ENCODE data around the gene MTX3. TPM values are rescaled to one million over a fixed set of nuclear protein-coding genes. Genes with fewer than 3 reads are reported as not detected.

Gene MTX3
- total RNA-seq, 1 experiment from 2014 or later = 23.9 TPM

DNA sequence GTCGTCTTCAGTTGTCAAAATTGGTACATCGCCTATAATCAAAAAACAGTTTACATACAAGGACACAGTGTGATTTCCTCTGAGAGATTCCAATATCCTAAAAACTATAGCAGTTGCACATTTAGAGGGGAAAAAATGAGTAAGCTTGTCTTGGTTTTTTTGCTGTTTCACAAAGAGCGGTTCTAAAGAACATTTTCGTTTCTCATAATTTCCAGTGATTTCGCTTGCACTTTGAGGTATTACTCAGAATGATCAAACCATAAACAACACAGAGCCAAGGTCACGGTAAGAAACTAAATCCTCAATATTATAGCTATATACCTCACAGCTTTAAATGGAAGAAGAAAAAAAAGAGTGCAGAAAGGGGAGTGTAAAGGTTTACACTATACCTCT lies 861 bp downstream of the MTX3 start:
- ChIA-PET CTCF (interaction anchor here (0.6 to 1.4 kb wide), 4 partner anchors 15 to 116 kb away, joined by 3 to 5 read pairs (median 3); no protein-coding TSS in a partner anchor), POLR2A (interaction anchor here (0.6 to 2.2 kb wide), 11 partner anchors 9 to 1940 kb away, joined by 3 to 6 read pairs (median 4); no protein-coding TSS in a partner anchor)
- Mint-ChIP-seq H3K36me3 (ENCODE audit: insufficient read depth, unreplicated experiment) (peaks cover 45% of the 10 kb centered on the region), H3K27me3 (ENCODE audit: insufficient read depth, unreplicated experiment) (no peaks in the 10 kb centered on the region), H3K9me3 (ENCODE audit: unreplicated experiment) (no peaks in the 10 kb centered on the region), H3K27ac (ENCODE audit: low read depth, unreplicated experiment) (peak overlapping the region; percentile 80), H3K4me3 (ENCODE audit: unreplicated experiment) (peak overlapping the region; percentile 74), H3K4me1 (ENCODE audit: insufficient read depth, unreplicated experiment) (no peaks in the 10 kb centered on the region)
- no peak for DNase-seq (ENCODE audit: unreplicated experiment)
- BruUV-seq (replicated peaks) = TSS peak; percentile 61
- TF ChIP-seq CTCF (IDR thresholded peaks at IDR 0.05; ENCODE audit: unreplicated experiment) = no peak
- intact Hi-C loops (cut with micrococcal nuclease) = no loop called here

DNA sequence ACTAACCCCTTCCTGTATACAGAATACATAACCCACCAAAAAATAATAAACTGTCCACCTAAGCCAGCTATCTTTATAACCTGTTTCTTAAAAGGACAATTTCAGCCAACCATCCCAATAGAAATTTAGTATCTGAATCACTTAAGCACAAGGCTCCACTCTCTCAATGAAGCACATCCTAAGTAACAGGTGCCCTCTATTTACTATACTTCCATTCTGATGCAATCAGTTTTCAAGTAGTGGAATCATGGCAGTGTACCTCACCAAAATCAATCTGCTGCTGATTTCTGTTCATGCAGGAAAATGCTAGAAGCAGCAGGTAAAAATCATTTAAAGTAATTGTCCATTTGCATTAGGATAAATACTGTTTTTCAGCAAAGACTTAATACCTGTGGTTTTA lies 4.8 kb downstream of the MTX3 start:
- intact Hi-C loops (cut with micrococcal nuclease) = no loop called here
- Mint-ChIP-seq H3K27ac (ENCODE audit: low read depth, unreplicated experiment) (no peak overlapping the region), H3K4me3 (ENCODE audit: unreplicated experiment) (no peak overlapping the region), H3K36me3 (ENCODE audit: insufficient read depth, unreplicated experiment) (peaks cover 81% of the 10 kb centered on the region), H3K4me1 (ENCODE audit: insufficient read depth, unreplicated experiment) (no peaks in the 10 kb centered on the region), H3K9me3 (ENCODE audit: unreplicated experiment) (no peaks in the 10 kb centered on the region), H3K27me3 (ENCODE audit: insufficient read depth, unreplicated experiment) (no peaks in the 10 kb centered on the region)
- POLR2A ChIA-PET = no interaction called here
- CTCF ChIA-PET = no interaction called here
- DNase-seq (ENCODE audit: unreplicated experiment) = no peak
- BruUV-seq (replicated peaks) = no TSS peak
- TF ChIP-seq CTCF (IDR thresholded peaks at IDR 0.05; ENCODE audit: unreplicated experiment) = no peak

- Mint-ChIP-seq H3K27ac (ENCODE audit: low read depth, unreplicated experiment) (no peak overlapping the region), H3K4me1 (ENCODE audit: insufficient read depth, unreplicated experiment) (no peaks in the 10 kb centered on the region), H3K27me3 (ENCODE audit: insufficient read depth, unreplicated experiment) (no peaks in the 10 kb centered on the region), H3K9me3 (ENCODE audit: unreplicated experiment) (no peaks in the 10 kb centered on the region), H3K4me3 (ENCODE audit: unreplicated experiment) (no peak overlapping the region), H3K36me3 (ENCODE audit: insufficient read depth, unreplicated experiment) (peaks cover 85% of the 10 kb centered on the region)
- no peak for DNase-seq (ENCODE audit: unreplicated experiment)
- no peak for TF ChIP-seq CTCF (IDR thresholded peaks at IDR 0.05; ENCODE audit: unreplicated experiment)
- no TSS peak for BruUV-seq (replicated peaks)
- ChIA-PET CTCF (no interaction called here), POLR2A (no interaction called here)
- intact Hi-C loops (cut with micrococcal nuclease) = no loop called here
Observed at GRCh38 chr5:79985288-79985687, 5.8 kb downstream of the MTX3 start.

DNA sequence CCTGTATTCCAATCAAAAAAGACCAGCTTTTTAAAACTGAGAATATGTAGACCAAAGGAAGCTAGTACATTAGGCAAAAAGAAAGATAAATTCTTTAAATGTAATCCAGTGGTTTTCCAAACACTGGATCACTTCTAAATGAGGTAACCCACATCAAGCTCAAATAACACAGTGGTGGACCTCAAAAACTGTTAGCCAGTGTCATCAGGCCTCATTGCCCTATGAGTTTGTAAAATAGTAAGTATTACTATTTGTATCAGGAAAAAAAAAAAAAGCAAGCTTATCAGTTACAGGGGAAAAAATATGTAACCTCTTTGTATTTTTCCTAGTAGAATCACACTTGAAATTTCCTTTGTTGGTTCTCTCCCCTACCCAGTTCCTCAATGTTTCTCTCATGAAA lies 6.7 kb downstream of the MTX3 start:
- intact Hi-C loops (cut with micrococcal nuclease) = no loop called here
- TF ChIP-seq CTCF (IDR thresholded peaks at IDR 0.05; ENCODE audit: unreplicated experiment) = no peak
- ChIA-PET POLR2A (interaction anchor here (0.6 kb wide), 1 partner anchor 286 kb away, joined by 3 read pairs; no protein-coding TSS in a partner anchor), CTCF (interaction anchor here (0.7 kb wide), 1 partner anchor 60 kb away, joined by 3 read pairs; no protein-coding TSS in a partner anchor)
- H3K9me3 Mint-ChIP-seq (ENCODE audit: unreplicated experiment) = no peaks in the 10 kb centered on the region
- no peak for DNase-seq (ENCODE audit: unreplicated experiment)
- H3K27me3 Mint-ChIP-seq (ENCODE audit: insufficient read depth, unreplicated experiment) = no peaks in the 10 kb centered on the region
- H3K27ac Mint-ChIP-seq (ENCODE audit: low read depth, unreplicated experiment) = no peak overlapping the region
- no peak overlapping the region for H3K4me3 Mint-ChIP-seq (ENCODE audit: unreplicated experiment)
- H3K4me1 Mint-ChIP-seq (ENCODE audit: insufficient read depth, unreplicated experiment) = no peaks in the 10 kb centered on the region
- no TSS peak for BruUV-seq (replicated peaks)
- H3K36me3 Mint-ChIP-seq (ENCODE audit: insufficient read depth, unreplicated experiment) = peaks cover 90% of the 10 kb centered on the region

Measured in MCF 10A (cell line).